HepG2 (cell line): Measurements from ENCODE around the gene CIB2. TPM values are rescaled to one million over a fixed set of nuclear protein-coding genes. Genes with fewer than 3 reads are reported as not detected.

Source experiments
- ELF3 ChIP-seq: IDR thresholded peaks from 2 replicates; pipeline ENCODE4 v1.6.1; 2016; ENCODE audit warnings: missing genetic modification reagents, missing compliant biosample characterization
- ELK4 ChIP-seq: sonication (generic); formaldehyde crosslinking; IDR thresholded peaks from 2 replicates; pipeline ENCODE4 v1.9.0; 2021; ENCODE audit warnings: missing genetic modification reagents, borderline replicate concordance
- FOXK1 ChIP-seq: sonication (generic); formaldehyde crosslinking; IDR thresholded peaks from 2 replicates; pipeline ENCODE4 v1.4.0; 2020; ENCODE audit warnings: low read depth, missing genetic modification reagents, borderline replicate concordance
- HDAC1 ChIP-seq: sonication (generic); formaldehyde crosslinking; IDR thresholded peaks from 2 replicates; pipeline ENCODE4 v1.5.1; 2020; ENCODE audit warnings: mild to moderate bottlenecking, missing genetic modification reagents
- MIXL1 ChIP-seq: IDR thresholded peaks from 2 replicates; pipeline ENCODE4 v1.6.1; 2016
- MNT ChIP-seq: fragments of 450-650 bp; IDR thresholded peaks from 2 replicates; pipeline ENCODE4 v1.6.1; 2016
- MXD3 ChIP-seq: IDR thresholded peaks from 2 replicates; pipeline ENCODE4 v1.6.1; 2016; ENCODE audit warnings: mild to moderate bottlenecking, missing biosample characterization, missing genetic modification reagents
- SP140L ChIP-seq: sonication (generic); formaldehyde crosslinking; IDR thresholded peaks from 2 replicates; pipeline ENCODE4 v1.4.0; 2020; ENCODE audit warnings: missing genetic modification reagents, borderline replicate concordance
- THAP7 ChIP-seq: sonication (generic); formaldehyde crosslinking; IDR thresholded peaks from 2 replicates; pipeline ENCODE4 v1.8.1; 2023; ENCODE audit warnings: mild to moderate bottlenecking, missing genetic modification reagents
- XRCC5 ChIP-seq: fragments of 200-400 bp; formaldehyde crosslinking; optimal IDR thresholded peaks from 2 replicates; pipeline ENCODE3; 2017; ENCODE audit warnings: mild to moderate bottlenecking, low read length
- ZBTB26 ChIP-seq: IDR thresholded peaks from 2 replicates; pipeline ENCODE4 v1.6.1; 2016; ENCODE audit warnings: missing compliant biosample characterization, missing genetic modification reagents, borderline replicate concordance
- ZBTB43 ChIP-seq: sonication (generic); formaldehyde crosslinking; conservative IDR thresholded peaks from 2 replicates; pipeline ENCODE4 v1.4.0; 2020; ENCODE audit warnings: missing genetic modification reagents
- ZBTB7A ChIP-seq: sonication (generic); formaldehyde crosslinking; IDR thresholded peaks from 2 replicates; pipeline ENCODE4 v1.8.0; 2022; ENCODE audit warnings: mild to moderate bottlenecking, missing genetic modification reagents
- ZNF143 ChIP-seq: sonication (generic); formaldehyde crosslinking; IDR thresholded peaks from 2 replicates; pipeline ENCODE4 v1.4.0; 2020; ENCODE audit warnings: missing genetic modification reagents
- ZNF503 ChIP-seq: sonication (generic); formaldehyde crosslinking; IDR thresholded peaks from 2 replicates; pipeline ENCODE4 v1.4.0; 2020; ENCODE audit warnings: missing genetic modification reagents
- ZNF691 ChIP-seq: sonication (generic); formaldehyde crosslinking; IDR thresholded peaks from 2 replicates; pipeline ENCODE4 v1.4.0; 2020; ENCODE audit warnings: missing genetic modification reagents, low read depth, mild to moderate bottlenecking, borderline replicate concordance
- ZNF800 ChIP-seq: sonication (generic); formaldehyde crosslinking; IDR thresholded peaks from 2 replicates; pipeline ENCODE4 v1.4.0; 2020; ENCODE audit warnings: missing genetic modification reagents
- polyA plus RNA-seq, 8 experiments: library from polyadenylated mRNA; depleted of rRNA in 3 of 8; stranded (reverse) in 7 of 8; unstranded in 1 of 8; fragments of >200 nt; fragmentation: Illumina TruSeq in 4 of 8; extraction: Trizol in 4 of 8; gene quantifications; 2 replicates each; pipeline versions ENCODE4 v1.2.1 to v1.2.3, GENCODE V29; 2011 to 2016; ENCODE audit warnings: low read depth in 4 of 8, missing spikeins in 1 of 8, mixed read lengths in 1 of 8; ENCODE audit not compliant: insufficient read depth in 1 of 8
- total RNA-seq, 5 experiments: library from RNA; depleted of rRNA; stranded (reverse); fragments of >200 nt; fragmentation: Illumina TruSeq; extraction: Trizol; gene quantifications; 2 replicates each; pipeline ENCODE4 v1.2.3, GENCODE V29; 2016; ENCODE audit warnings: low read depth in 1 of 5

The CIB2 gene
- total and polyA plus RNA-seq, 2 of the 13 experiments (the other 11 are each of a cell fraction or from before 2014, with no cell fraction given) = 1.4 to 1.5 TPM

- TF ChIP-seq ZNF503 (CRISPR knock-in tag) = no peak
- peak; percentile 55; the same call in 1 of the 2 replicates for TF ChIP-seq ZNF691 (CRISPR knock-in tag)
- TF ChIP-seq ZBTB26 (CRISPR knock-in tag) = no peak
- no peak for TF ChIP-seq FOXK1 (CRISPR knock-in tag)
- TF ChIP-seq ZNF800 (CRISPR knock-in tag) = no peak
- TF ChIP-seq HDAC1 (CRISPR knock-in tag) = peak; percentile 18; the same call in 1 of the 2 replicates
- peak; percentile 10; the same call in 1 of the 2 replicates for TF ChIP-seq MIXL1
- TF ChIP-seq THAP7 = 0 out of 2 replicates have a peak, but pooled peaks have one; percentile 31
- no peak for TF ChIP-seq XRCC5
- TF ChIP-seq SP140L = no peak
- no peak for TF ChIP-seq ZBTB7A (CRISPR knock-in tag)
- no peak for TF ChIP-seq ZNF143 (CRISPR knock-in tag)
- TF ChIP-seq ELF3 (CRISPR knock-in tag) = peak; percentile 91
- TF ChIP-seq ZBTB43 (CRISPR knock-in tag) = peak; percentile 53; the same call in 1 of the 2 replicates
- no peak for TF ChIP-seq ELK4 (CRISPR knock-in tag)
- no peak for TF ChIP-seq MXD3
- no peak for TF ChIP-seq MNT
These were observed 18.0 kb upstream of the CIB2 start, which contains the start of gene IDH3A (continued) for GRCh38 chr15:78149068-78149804.
